Neural cell (in vitro differentiated cells): ENCODE data around the gene CCNQ. TPM values are rescaled to one million over a fixed set of nuclear protein-coding genes. Genes with fewer than 3 reads are reported as not detected.

Source experiments
- H2AFZ ChIP-seq: fragments of 200-600, 300-800 bp; sonication (generic), shearing (Covaris generic); 2 replicates; pipeline ENCODE4 v1.6.0; 2014; ENCODE audit warnings: low read depth, mild to moderate bottlenecking, antibody characterized with exemption, low read length, moderate library complexity
- H3F3A ChIP-seq: fragments of 200-600 bp; shearing (Covaris generic); 2 replicates; pipeline ENCODE4 v1.6.1; 2016; ENCODE audit warnings: mild to moderate bottlenecking, moderate library complexity, mixed read lengths, antibody characterized with exemption, low read length; ENCODE audit not compliant: insufficient read depth, poor library complexity, severe bottlenecking
- H3K27ac ChIP-seq: fragments of 200-600, 300-800 bp; sonication (generic), shearing (Covaris generic); 2 replicates; pipeline ENCODE4 v1.5.1; 2014; ENCODE audit warnings: mild to moderate bottlenecking, low read length, moderate library complexity
- H3K27me3 ChIP-seq: fragments of 300-800, 200-600 bp; sonication (generic), shearing (Covaris generic); 2 replicates; pipeline ENCODE4 v1.6.0; 2014; ENCODE audit warnings: mild to moderate bottlenecking, low read depth, low read length, moderate library complexity; ENCODE audit not compliant: insufficient read depth
- H3K36me3 ChIP-seq: fragments of 300-800, 200-600 bp; sonication (generic), shearing (Covaris generic); 2 replicates; pipeline ENCODE4 v1.5.1; 2014; ENCODE audit warnings: mild to moderate bottlenecking, antibody characterized with exemption, low read length, moderate library complexity; ENCODE audit not compliant: insufficient read depth
- H3K4me2 ChIP-seq: fragments of 300-800, 200-600 bp; sonication (generic), shearing (Covaris generic); 2 replicates; pipeline ENCODE4 v1.6.0; 2014; ENCODE audit warnings: mild to moderate bottlenecking, low read length
- H3K4me3 ChIP-seq: fragments of 300-800, 200-600 bp; sonication (generic), shearing (Covaris generic); 2 replicates; pipeline ENCODE4 v1.5.1; 2014; ENCODE audit warnings: mild to moderate bottlenecking, low read length, moderate library complexity
- H3K79me2 ChIP-seq: fragments of 200-600 bp; shearing (Covaris generic); replicated peaks from 2 replicates; pipeline ENCODE4 v1.6.0; 2014; ENCODE audit warnings: mild to moderate bottlenecking, low read length, moderate library complexity; ENCODE audit not compliant: insufficient read depth
- H3K9ac ChIP-seq: fragments of 300-800, 200-600 bp; sonication (generic), shearing (Covaris generic); 2 replicates; pipeline ENCODE4 v1.6.1; 2016; ENCODE audit warnings: mild to moderate bottlenecking, low read length, mixed read lengths
- H3K9me2 ChIP-seq: fragments of 200-600 bp; shearing (Covaris generic); 2 replicates; pipeline ENCODE4 v1.6.1; 2016; ENCODE audit warnings: mild to moderate bottlenecking, low read length, mixed read lengths; ENCODE audit not compliant: insufficient read depth
- H3K9me3 ChIP-seq: fragments of 200-600, 300-800 bp; sonication (generic), shearing (Covaris generic); 2 replicates; pipeline ENCODE4 v1.6.1; 2016; ENCODE audit warnings: mild to moderate bottlenecking, mixed run types, low read length, moderate library complexity, mixed read lengths
- H4K20me1 ChIP-seq: fragments of 200-600 bp; shearing (Covaris generic); 2 replicates; pipeline ENCODE4 v1.6.1; 2016; ENCODE audit warnings: mild to moderate bottlenecking, mixed run types; ENCODE audit not compliant: insufficient read depth
- CTCF ChIP-seq: fragments of 450-650 bp; IDR thresholded peaks from 2 replicates; pipeline ENCODE4 v1.5.1; 2014; ENCODE audit warnings: antibody characterized with exemption, mild to moderate bottlenecking, moderate library complexity; ENCODE audit not compliant: poor library complexity, severe bottlenecking
- EP300 ChIP-seq: fragments of 450-650 bp; conservative IDR thresholded peaks from 2 replicates; pipeline ENCODE4 v1.6.1; 2014; ENCODE audit warnings: antibody characterized with exemption, mild to moderate bottlenecking, moderate library complexity; ENCODE audit not compliant: poor library complexity, severe bottlenecking
- EZH2 ChIP-seq: fragments of 200-600, 300-800 bp; shearing (Covaris generic), sonication (generic); IDR thresholded peaks from 2 replicates; pipeline ENCODE4 v1.6.1; 2014; ENCODE audit warnings: antibody characterized with exemption, low read length, borderline replicate concordance, mild to moderate bottlenecking; ENCODE audit not compliant: insufficient read depth, poor library complexity, severe bottlenecking
- MXI1 ChIP-seq: fragments of 450-650 bp; conservative IDR thresholded peaks from 2 replicates; pipeline ENCODE4 v1.6.1; 2014; ENCODE audit warnings: antibody characterized with exemption, mild to moderate bottlenecking; ENCODE audit not compliant: poor library complexity, severe bottlenecking
- POLR2AphosphoS5 ChIP-seq: IDR thresholded peaks from 2 replicates; pipeline ENCODE4 v1.6.1; 2012
- RAD21 ChIP-seq: fragments of 450-650 bp; conservative IDR thresholded peaks from 2 replicates; pipeline ENCODE4 v1.6.1; 2014; ENCODE audit warnings: antibody characterized with exemption, mild to moderate bottlenecking, moderate library complexity
- SMC3 ChIP-seq: fragments of 450-650 bp; conservative IDR thresholded peaks from 2 replicates; pipeline ENCODE4 v1.6.1; 2014; ENCODE audit warnings: antibody characterized with exemption, mild to moderate bottlenecking, moderate library complexity; ENCODE audit not compliant: poor library complexity
- TAF1 ChIP-seq: IDR thresholded peaks from 2 replicates; pipeline ENCODE4 v1.6.1; 2012; ENCODE audit warnings: low read depth
- polyA plus RNA-seq: library from polyadenylated mRNA; depleted of rRNA; stranded (reverse); fragments of >200 nt; gene quantifications from 2 replicates; pipeline ENCODE4 v1.2.3, GENCODE V29; 2014
- TF ChIP-seq, protein P1 (sequence below): IDR thresholded peaks from 2 replicates; pipeline ENCODE4 v1.6.1; 2012; ENCODE audit warnings: borderline replicate concordance

Gene CCNQ
- polyA plus RNA-seq, 1 donor from 2014 or later: 61.2 TPM

- H3F3A ChIP-seq: no peaks in the 10 kb centered on the region
- H4K20me1 ChIP-seq: no peaks in the 10 kb centered on the region
- no peak overlapping the region for H2AFZ ChIP-seq
- no peak overlapping the region for H3K27ac ChIP-seq
- H3K79me2 ChIP-seq: no peaks in the 10 kb centered on the region
- H3K9ac ChIP-seq: no peak overlapping the region
- H3K36me3 ChIP-seq: no peaks in the 10 kb centered on the region
- no peak for TF ChIP-seq RAD21
- no peak for TF ChIP-seq POLR2AphosphoS5
- TF ChIP-seq CTCF: no peak
- TF ChIP-seq, protein P1, sequence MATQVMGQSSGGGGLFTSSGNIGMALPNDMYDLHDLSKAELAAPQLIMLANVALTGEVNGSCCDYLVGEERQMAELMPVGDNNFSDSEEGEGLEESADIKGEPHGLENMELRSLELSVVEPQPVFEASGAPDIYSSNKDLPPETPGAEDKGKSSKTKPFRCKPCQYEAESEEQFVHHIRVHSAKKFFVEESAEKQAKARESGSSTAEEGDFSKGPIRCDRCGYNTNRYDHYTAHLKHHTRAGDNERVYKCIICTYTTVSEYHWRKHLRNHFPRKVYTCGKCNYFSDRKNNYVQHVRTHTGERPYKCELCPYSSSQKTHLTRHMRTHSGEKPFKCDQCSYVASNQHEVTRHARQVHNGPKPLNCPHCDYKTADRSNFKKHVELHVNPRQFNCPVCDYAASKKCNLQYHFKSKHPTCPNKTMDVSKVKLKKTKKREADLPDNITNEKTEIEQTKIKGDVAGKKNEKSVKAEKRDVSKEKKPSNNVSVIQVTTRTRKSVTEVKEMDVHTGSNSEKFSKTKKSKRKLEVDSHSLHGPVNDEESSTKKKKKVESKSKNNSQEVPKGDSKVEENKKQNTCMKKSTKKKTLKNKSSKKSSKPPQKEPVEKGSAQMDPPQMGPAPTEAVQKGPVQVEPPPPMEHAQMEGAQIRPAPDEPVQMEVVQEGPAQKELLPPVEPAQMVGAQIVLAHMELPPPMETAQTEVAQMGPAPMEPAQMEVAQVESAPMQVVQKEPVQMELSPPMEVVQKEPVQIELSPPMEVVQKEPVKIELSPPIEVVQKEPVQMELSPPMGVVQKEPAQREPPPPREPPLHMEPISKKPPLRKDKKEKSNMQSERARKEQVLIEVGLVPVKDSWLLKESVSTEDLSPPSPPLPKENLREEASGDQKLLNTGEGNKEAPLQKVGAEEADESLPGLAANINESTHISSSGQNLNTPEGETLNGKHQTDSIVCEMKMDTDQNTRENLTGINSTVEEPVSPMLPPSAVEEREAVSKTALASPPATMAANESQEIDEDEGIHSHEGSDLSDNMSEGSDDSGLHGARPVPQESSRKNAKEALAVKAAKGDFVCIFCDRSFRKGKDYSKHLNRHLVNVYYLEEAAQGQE: no peak
- TF ChIP-seq MXI1: no peak
- H3K4me3 ChIP-seq: no peak overlapping the region
- no peak overlapping the region for H3K4me2 ChIP-seq
- no peaks in the 10 kb centered on the region for H3K9me2 ChIP-seq
- no peaks in the 10 kb centered on the region for H3K27me3 ChIP-seq
- H3K9me3 ChIP-seq: no peaks in the 10 kb centered on the region
Observed at GRCh38 chrX:153612413-153612812, 13.5 kb upstream of the CCNQ start.

- no peak overlapping the region for H3K9ac ChIP-seq
- H3F3A ChIP-seq: no peaks in the 10 kb centered on the region
- no peak for TF ChIP-seq TAF1
- no peak for TF ChIP-seq EP300
- TF ChIP-seq, protein P1: no peak
- TF ChIP-seq POLR2AphosphoS5: no peak
- no peak for TF ChIP-seq EZH2
- TF ChIP-seq RAD21: no peak
- TF ChIP-seq CTCF: no peak
- no peak for TF ChIP-seq SMC3
- no peak for TF ChIP-seq MXI1
- no peak overlapping the region for H3K4me2 ChIP-seq
- H3K36me3 ChIP-seq: no peaks in the 10 kb centered on the region
- no peaks in the 10 kb centered on the region for H3K9me3 ChIP-seq
- H4K20me1 ChIP-seq: no peaks in the 10 kb centered on the region
- H3K79me2 ChIP-seq: no peaks in the 10 kb centered on the region
- H2AFZ ChIP-seq: no peak overlapping the region
- no peak overlapping the region for H3K27ac ChIP-seq
- no peaks in the 10 kb centered on the region for H3K9me2 ChIP-seq
- H3K4me3 ChIP-seq: no peak overlapping the region
- no peaks in the 10 kb centered on the region for H3K27me3 ChIP-seq
Observed at GRCh38 chrX:153611298-153612095, 12.6 kb upstream of the CCNQ start.
